H1 (cell line): Measurements from ENCODE around the gene ACTL8. TPM values are rescaled to one million over a fixed set of nuclear protein-coding genes. Genes with fewer than 3 reads are reported as not detected.

ENCODE experiments used
- SIN3A ChIP-seq, 2 experiments: IDR thresholded peaks in 1 of 2; conservative IDR thresholded peaks in 1 of 2; 2 replicates each; pipeline ENCODE4 v1.6.1; 2011 to 2012; ENCODE audit warnings: low read length in 2 of 2, improper control_type of control experiment in 1 of 2, low read depth in 1 of 2, mild to moderate bottlenecking in 1 of 2
- polyA plus RNA-seq, 7 experiments: library from polyadenylated mRNA; depleted of rRNA in 3 of 7; stranded (reverse) in 5 of 7; unstranded in 2 of 7; fragments of >200 nt in 5 of 7; fragments of 200-250 nt in 2 of 7; gene quantifications; 1 replicate in 5 of 7; 2 replicates in 1 of 7; 4 replicates in 1 of 7; pipeline versions ENCODE4 v1.2.1 to v1.2.3, GENCODE V29; 2011 to 2013; ENCODE audit warnings: missing spikeins in 2 of 7, mixed read lengths in 2 of 7
- total RNA-seq: library from RNA; stranded (reverse); fragmentation: NEBNext Ultra II Directional; extraction: Animal tissue kit (Norgen Biotek cat#: 25700); gene quantifications from 2 replicates; pipeline ENCODE4 v1.2.1, GENCODE V29; 2021
- TF ChIP-seq, protein P1 (sequence below): IDR thresholded peaks from 2 replicates; pipeline ENCODE4 v1.6.1; 2012; ENCODE audit warnings: inconsistent platforms

ACTL8 gene
- total and polyA plus RNA-seq, 2 of the 8 experiments (the other 6 are each of a cell fraction or from before 2014, with no cell fraction given), result 0.33 to 0.47 TPM

DNA sequence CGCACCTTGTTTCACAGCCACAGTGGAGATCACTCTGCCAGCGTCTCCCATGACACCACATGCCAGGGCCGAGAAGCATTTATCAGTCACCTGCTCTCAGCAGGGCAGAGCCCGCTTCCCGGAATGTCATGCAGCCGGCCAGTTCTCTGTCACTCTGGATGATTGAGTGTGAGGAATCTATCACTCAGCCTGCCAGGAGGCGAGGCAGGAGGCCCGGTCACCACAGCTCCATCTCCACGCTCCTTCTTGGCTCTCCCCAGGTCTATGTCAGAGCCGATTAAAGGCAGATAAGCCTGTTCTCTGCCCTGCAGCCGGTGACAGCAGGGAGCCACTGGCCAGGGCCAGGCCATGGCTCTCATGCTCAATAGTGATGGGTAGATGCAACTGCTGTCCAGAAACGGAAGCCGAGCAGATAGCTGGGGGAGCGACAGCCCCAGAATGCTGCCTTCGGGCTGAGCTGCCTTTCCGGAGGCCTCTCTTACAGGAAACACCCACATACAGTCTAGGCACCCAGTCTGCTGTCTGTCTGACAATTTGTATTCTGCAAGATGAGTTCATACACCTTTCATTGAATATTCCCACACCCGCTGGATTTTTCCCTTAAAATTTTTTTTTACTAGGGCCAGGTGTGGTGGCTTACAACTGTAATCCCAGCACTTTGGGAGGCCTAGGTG, 64.1 kb downstream of the ACTL8 start (continued):
- TF ChIP-seq, protein P1, sequence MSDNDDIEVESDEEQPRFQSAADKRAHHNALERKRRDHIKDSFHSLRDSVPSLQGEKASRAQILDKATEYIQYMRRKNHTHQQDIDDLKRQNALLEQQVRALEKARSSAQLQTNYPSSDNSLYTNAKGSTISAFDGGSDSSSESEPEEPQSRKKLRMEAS, result no peak
- no peak for TF ChIP-seq SIN3A (conservative IDR thresholded peaks at IDR 0.05 in 1 of 2, IDR thresholded peaks at IDR 0.05 in 1 of 2; ENCODE audit: low read depth in 1 of 2, low read length in 2 of 2)
